Cardiac muscle cell (in vitro differentiated cells and primary cell): Measurements from ENCODE around the gene BRINP1. TPM values are rescaled to one million over a fixed set of nuclear protein-coding genes. Genes with fewer than 3 reads are reported as not detected.

Experiments used
- DNase-seq, 2 donors: peaks; one replicate each; pipeline versions ENCODE4 v3.0.0 to v3.0.0-alpha.2; 2010 to 2017; ENCODE audit warnings: low read depth in 1 of 2, low spot score in 1 of 2
- H3K27ac ChIP-seq: fragments of 200-600 bp; sonication (generic); 2 replicates; pipeline ENCODE4 v1.5.1; 2016
- H3K27me3 ChIP-seq: fragments of 200-600 bp; sonication (generic); 2 replicates; pipeline ENCODE4 v1.6.0; 2016; ENCODE audit warnings: control low read depth
- H3K36me3 ChIP-seq: fragments of 200-600 bp; sonication (generic); 2 replicates; pipeline ENCODE4 v1.5.1; 2016; ENCODE audit warnings: control low read depth
- H3K4me1 ChIP-seq: fragments of 200-600 bp; sonication (generic); 2 replicates; pipeline ENCODE4 v1.8.1; 2017; ENCODE audit warnings: low read depth, mild to moderate bottlenecking, mixed run types
- H3K4me3 ChIP-seq: fragments of 200-600 bp; sonication (generic); 2 replicates; pipeline ENCODE4 v1.5.1; 2016; ENCODE audit warnings: mild to moderate bottlenecking
- H3K9me3 ChIP-seq: fragments of 200-600 bp; sonication (generic); 2 replicates; pipeline ENCODE4 v1.5.1; 2017; ENCODE audit warnings: low read depth, mild to moderate bottlenecking, control low read depth
- CTCF ChIP-seq: IDR thresholded peaks from 2 replicates; pipeline ENCODE4 v1.5.1; 2012; ENCODE audit warnings: low read depth, mild to moderate bottlenecking, low read length
- polyA plus RNA-seq: library from polyadenylated mRNA; unstranded; fragments of >200 nt; fragmentation: Nextera tagmentation; extraction: Ambion mirVana; gene quantifications from 2 replicates; pipeline ENCODE4 v1.2.1, GENCODE V29; 2016
- total RNA-seq: library from RNA; depleted of rRNA; stranded (reverse); fragments of >200 nt; gene quantifications from 2 replicates; pipeline ENCODE4 v1.2.3, GENCODE V29; 2016

The BRINP1 gene
- total and polyA plus RNA-seq, 2 experiments from 2014 or later = 4.5 to 5.2 TPM

GRCh38 chr9:119298076-119298853 is 71.0 kb downstream of the BRINP1 start:
- Histone ChIP-seq H3K27me3 (no peaks in the 10 kb centered on the region), H3K4me3 (no peak overlapping the region), H3K4me1 (no peaks in the 10 kb centered on the region), H3K9me3 (no peaks in the 10 kb centered on the region), H3K36me3 (no peaks in the 10 kb centered on the region), H3K27ac (no peak overlapping the region)
- no peak for DNase-seq
- no peak for TF ChIP-seq CTCF

GRCh38 chr9:119291554-119291953 is 77.7 kb downstream of the BRINP1 start:
- TF ChIP-seq CTCF = no peak
- Histone ChIP-seq H3K4me3 (no peak overlapping the region), H3K4me1 (no peaks in the 10 kb centered on the region), H3K27me3 (no peaks in the 10 kb centered on the region), H3K36me3 (no peaks in the 10 kb centered on the region), H3K27ac (no peak overlapping the region), H3K9me3 (no peaks in the 10 kb centered on the region)
- DNase-seq = no peak

- no peaks in the 10 kb centered on the region for H3K9me3 ChIP-seq
- no peaks in the 10 kb centered on the region for H3K36me3 ChIP-seq
- no peak overlapping the region for H3K27ac ChIP-seq
- H3K4me1 ChIP-seq = no peaks in the 10 kb centered on the region
- H3K4me3 ChIP-seq = no peak overlapping the region
- H3K27me3 ChIP-seq = no peaks in the 10 kb centered on the region
- peak; percentile 51 to 75 for DNase-seq
- peak; percentile 48 for TF ChIP-seq CTCF
Measured at GRCh38 chr9:119289740-119290433, 79.3 kb downstream of the BRINP1 start.

DNA sequence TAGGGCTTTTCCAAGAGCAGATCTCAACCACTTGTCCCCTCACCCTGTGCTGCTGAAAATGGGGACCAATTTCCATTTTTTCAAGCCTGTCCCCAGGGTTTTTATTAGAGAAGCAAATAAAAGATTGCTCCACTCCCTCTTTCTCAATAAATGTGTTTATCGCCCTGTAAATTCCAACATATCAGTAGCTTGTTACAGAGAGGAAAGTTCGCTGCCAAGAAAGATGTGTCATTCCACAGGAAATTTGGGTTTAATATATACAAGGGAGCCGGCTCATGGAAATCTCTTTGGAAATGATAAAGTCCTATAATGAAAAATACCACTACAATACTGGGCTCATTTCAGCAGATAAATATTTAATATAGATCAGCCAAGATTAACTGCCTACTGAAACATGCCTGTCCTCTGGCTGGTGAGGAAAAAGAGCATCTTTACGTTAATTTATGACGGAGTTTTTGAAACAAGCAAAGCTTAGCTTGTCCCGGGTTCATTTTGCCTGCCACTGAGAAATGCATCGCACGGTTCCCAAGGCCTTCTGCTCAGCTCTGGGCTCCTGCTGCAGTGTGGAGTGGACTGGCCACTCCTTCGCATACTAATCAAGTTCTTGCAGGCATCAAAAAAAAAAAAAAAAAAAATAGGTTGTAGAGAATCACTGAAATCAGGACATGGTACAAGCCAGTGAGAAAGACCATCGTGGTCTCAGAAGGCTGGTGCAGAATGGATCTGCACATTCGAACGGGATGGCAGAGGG is 84.5 kb downstream of the BRINP1 start:
- Histone ChIP-seq H3K4me1 (peaks cover 6% of the 10 kb centered on the region), H3K27ac (no peak overlapping the region), H3K4me3 (no peak overlapping the region), H3K36me3 (no peaks in the 10 kb centered on the region), H3K9me3 (no peaks in the 10 kb centered on the region), H3K27me3 (no peaks in the 10 kb centered on the region)
- DNase-seq = peak in 1 of 2 donors; percentile 55
- TF ChIP-seq CTCF = no peak

DNA sequence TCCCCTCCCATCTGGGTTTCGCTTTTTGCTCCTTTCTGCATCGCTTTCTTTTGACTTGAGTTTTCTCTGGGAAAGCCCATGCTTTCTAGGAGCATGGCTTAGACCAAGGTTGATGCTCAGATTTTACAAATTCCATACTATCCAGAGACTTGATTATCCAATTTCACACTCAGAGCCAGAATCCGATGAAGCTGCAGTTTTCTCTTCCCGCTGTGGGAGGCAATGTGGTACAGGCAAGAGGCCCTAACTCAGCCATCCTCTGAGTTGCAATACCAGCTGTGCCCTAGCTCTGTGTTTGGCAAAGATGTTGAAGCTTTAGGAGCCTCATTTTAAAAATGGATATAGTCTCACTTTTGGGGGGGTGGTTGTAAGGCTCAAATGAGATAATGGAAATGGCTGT is 85.1 kb downstream of the BRINP1 start:
- peak; percentile 21 for TF ChIP-seq CTCF
- peak; percentile 26 to 54 for DNase-seq
- no peak overlapping the region for H3K27ac ChIP-seq

More for the DNA sequence above, 85.1 kb downstream of the BRINP1 start:
- Histone ChIP-seq H3K4me1 (peaks cover 6% of the 10 kb centered on the region), H3K36me3 (no peaks in the 10 kb centered on the region), H3K4me3 (no peak overlapping the region), H3K9me3 (no peaks in the 10 kb centered on the region), H3K27me3 (no peaks in the 10 kb centered on the region)
